ENCODE data around the gene UMPS. TPM values are rescaled to one million over a fixed set of nuclear protein-coding genes. Genes with fewer than 3 reads are reported as not detected.

Gene UMPS
- total and polyA plus RNA-seq, 2 experiments from 2014 or later, result 44.1 to 48.8 TPM

- no peaks in the 10 kb centered on the region for H4K20me1 ChIP-seq (replicated peaks; ENCODE audit: insufficient read depth)
- H3K4me1 Mint-ChIP-seq, result peaks cover 6% of the 10 kb centered on the region; the same call in 2 of the 3 replicates
- H3K27ac Mint-ChIP-seq, result no peak overlapping the region
- H3K9me2 ChIP-seq (ENCODE audit: insufficient read depth), result no peaks in the 10 kb centered on the region
- no peaks in the 10 kb centered on the region for H3K9me3 Mint-ChIP-seq
- H3K4me3 Mint-ChIP-seq, result no peak overlapping the region
- no peaks in the 10 kb centered on the region for H3K4me1 ChIP-seq (ENCODE audit: insufficient read depth)
- no peak for DNase-seq (ENCODE audit: low spot score)
- no peak overlapping the region for H3K4me2 ChIP-seq
- H3K36me3 Mint-ChIP-seq (ENCODE audit: low read depth), result no peaks in the 10 kb centered on the region
- no peak overlapping the region for H2AFZ ChIP-seq
- ATAC-seq, result no peak
- no peaks in the 10 kb centered on the region for H3K79me2 ChIP-seq (replicated peaks; ENCODE audit: insufficient read depth)
- no peaks in the 10 kb centered on the region for H3K36me3 ChIP-seq (ENCODE audit: insufficient read depth)
- H3K27me3 ChIP-seq (ENCODE audit: insufficient read depth), result no peaks in the 10 kb centered on the region
- H3K4me3 ChIP-seq, result no peak overlapping the region
- TF ChIP-seq EZH2phosphoT487 (IDR thresholded peaks at IDR 0.05; ENCODE audit: unreplicated experiment), result no peak
- TF ChIP-seq EZH2 (IDR thresholded peaks at IDR 0.05; ENCODE audit: low read depth, unreplicated experiment), result no peak
- no peak for TF ChIP-seq ZNF331 (CRISPR knock-in tag; IDR thresholded peaks at IDR 0.05; ENCODE audit: low read depth)
- TF ChIP-seq ZNF462 (CRISPR knock-in tag; IDR thresholded peaks at IDR 0.05), result no peak
- TF ChIP-seq, protein P1, sequence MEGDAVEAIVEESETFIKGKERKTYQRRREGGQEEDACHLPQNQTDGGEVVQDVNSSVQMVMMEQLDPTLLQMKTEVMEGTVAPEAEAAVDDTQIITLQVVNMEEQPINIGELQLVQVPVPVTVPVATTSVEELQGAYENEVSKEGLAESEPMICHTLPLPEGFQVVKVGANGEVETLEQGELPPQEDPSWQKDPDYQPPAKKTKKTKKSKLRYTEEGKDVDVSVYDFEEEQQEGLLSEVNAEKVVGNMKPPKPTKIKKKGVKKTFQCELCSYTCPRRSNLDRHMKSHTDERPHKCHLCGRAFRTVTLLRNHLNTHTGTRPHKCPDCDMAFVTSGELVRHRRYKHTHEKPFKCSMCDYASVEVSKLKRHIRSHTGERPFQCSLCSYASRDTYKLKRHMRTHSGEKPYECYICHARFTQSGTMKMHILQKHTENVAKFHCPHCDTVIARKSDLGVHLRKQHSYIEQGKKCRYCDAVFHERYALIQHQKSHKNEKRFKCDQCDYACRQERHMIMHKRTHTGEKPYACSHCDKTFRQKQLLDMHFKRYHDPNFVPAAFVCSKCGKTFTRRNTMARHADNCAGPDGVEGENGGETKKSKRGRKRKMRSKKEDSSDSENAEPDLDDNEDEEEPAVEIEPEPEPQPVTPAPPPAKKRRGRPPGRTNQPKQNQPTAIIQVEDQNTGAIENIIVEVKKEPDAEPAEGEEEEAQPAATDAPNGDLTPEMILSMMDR (conservative IDR thresholded peaks at IDR 0.05; ENCODE audit: low read depth in 2 of 2), result no peak
- TF ChIP-seq, protein P2, sequence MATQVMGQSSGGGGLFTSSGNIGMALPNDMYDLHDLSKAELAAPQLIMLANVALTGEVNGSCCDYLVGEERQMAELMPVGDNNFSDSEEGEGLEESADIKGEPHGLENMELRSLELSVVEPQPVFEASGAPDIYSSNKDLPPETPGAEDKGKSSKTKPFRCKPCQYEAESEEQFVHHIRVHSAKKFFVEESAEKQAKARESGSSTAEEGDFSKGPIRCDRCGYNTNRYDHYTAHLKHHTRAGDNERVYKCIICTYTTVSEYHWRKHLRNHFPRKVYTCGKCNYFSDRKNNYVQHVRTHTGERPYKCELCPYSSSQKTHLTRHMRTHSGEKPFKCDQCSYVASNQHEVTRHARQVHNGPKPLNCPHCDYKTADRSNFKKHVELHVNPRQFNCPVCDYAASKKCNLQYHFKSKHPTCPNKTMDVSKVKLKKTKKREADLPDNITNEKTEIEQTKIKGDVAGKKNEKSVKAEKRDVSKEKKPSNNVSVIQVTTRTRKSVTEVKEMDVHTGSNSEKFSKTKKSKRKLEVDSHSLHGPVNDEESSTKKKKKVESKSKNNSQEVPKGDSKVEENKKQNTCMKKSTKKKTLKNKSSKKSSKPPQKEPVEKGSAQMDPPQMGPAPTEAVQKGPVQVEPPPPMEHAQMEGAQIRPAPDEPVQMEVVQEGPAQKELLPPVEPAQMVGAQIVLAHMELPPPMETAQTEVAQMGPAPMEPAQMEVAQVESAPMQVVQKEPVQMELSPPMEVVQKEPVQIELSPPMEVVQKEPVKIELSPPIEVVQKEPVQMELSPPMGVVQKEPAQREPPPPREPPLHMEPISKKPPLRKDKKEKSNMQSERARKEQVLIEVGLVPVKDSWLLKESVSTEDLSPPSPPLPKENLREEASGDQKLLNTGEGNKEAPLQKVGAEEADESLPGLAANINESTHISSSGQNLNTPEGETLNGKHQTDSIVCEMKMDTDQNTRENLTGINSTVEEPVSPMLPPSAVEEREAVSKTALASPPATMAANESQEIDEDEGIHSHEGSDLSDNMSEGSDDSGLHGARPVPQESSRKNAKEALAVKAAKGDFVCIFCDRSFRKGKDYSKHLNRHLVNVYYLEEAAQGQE (IDR thresholded peaks at IDR 0.05; ENCODE audit: unreplicated experiment), result no peak
- TF ChIP-seq ETS1 (IDR thresholded peaks at IDR 0.05), result no peak
- TF ChIP-seq POLR2AphosphoS5 (IDR thresholded peaks at IDR 0.05; ENCODE audit: low read depth), result no peak
- TF ChIP-seq STAT1 (IDR thresholded peaks at IDR 0.05; ENCODE audit: unreplicated experiment), result no peak
- TF ChIP-seq JUNB (IDR thresholded peaks at IDR 0.05; ENCODE audit: unreplicated experiment), result no peak
- no peak for TF ChIP-seq CREB1 (CRISPR knock-in tag; IDR thresholded peaks at IDR 0.05; ENCODE audit: low read depth)
- TF ChIP-seq NANOG (IDR thresholded peaks at IDR 0.05; ENCODE audit: borderline replicate concordance), result no peak
- no peak for TF ChIP-seq ZNF114 (CRISPR knock-in tag; IDR thresholded peaks at IDR 0.05)
- no peak overlapping the region for H3K27ac ChIP-seq (ENCODE audit: low read depth)
- peaks cover 2% of the 10 kb centered on the region for H3K27me3 Mint-ChIP-seq (ENCODE audit: insufficient read depth, low read depth, poor library complexity)
- no peaks in the 10 kb centered on the region for H3F3A ChIP-seq (replicated peaks; ENCODE audit: low read depth)
Observed at GRCh38 chr3:124696006-124696405, 34.2 kb upstream of the UMPS start.

All from GM23338 (cell line).